Neural progenitor cell (in vitro differentiated cells): ENCODE measurements around the gene DOHH.

Experiments
- EZH2 ChIP-seq: fragments of 200-600 bp; sonication (generic); IDR thresholded peaks from 2 replicates; pipeline ENCODE4 v1.6.1; 2017; ENCODE audit warnings: antibody characterized with exemption, mild to moderate bottlenecking, moderate library complexity
- EZH2phosphoT487 ChIP-seq: fragments of 200-600 bp; sonication (generic); IDR thresholded peaks from 2 replicates; pipeline ENCODE4 v1.6.1; 2017; ENCODE audit warnings: antibody characterized with exemption
- TF ChIP-seq, protein P1 (sequence below): fragments of 200-600 bp; sonication (generic); IDR thresholded peaks from 2 replicates; pipeline ENCODE4 v1.5.1; 2017; ENCODE audit warnings: antibody characterized with exemption, mild to moderate bottlenecking

DNA sequence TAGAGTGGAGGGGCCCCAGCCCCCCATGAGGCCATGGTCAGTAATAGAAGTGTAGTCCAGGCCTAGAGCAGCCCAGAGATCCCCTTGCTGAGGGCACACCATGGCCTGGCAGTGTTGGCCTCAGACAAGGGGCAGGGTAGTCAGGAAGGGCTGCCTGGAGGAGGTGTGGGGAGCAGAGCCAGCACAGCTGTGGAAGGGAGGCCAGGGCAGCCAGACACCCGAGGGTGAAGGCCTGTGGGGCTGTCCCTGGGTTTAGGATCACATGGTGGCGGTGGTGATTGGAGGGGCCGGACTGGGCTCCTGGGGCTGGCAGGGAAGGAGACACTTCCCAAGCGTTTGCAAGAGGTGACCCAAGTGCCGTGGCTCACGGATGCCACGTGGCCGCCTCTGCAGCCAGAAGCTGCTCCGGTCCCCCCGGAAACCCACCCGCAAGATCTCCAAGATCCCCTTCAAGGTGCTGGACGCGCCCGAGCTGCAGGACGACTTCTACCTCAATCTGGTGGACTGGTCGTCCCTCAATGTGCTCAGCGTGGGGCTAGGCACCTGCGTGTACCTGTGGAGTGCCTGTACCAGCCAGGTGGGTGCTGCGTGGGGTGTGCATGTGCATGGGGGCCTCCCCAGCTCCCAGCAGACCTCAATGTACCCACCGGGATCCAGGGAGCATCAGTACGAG, 26.9 kb upstream of the DOHH start:
- TF ChIP-seq, protein P1, sequence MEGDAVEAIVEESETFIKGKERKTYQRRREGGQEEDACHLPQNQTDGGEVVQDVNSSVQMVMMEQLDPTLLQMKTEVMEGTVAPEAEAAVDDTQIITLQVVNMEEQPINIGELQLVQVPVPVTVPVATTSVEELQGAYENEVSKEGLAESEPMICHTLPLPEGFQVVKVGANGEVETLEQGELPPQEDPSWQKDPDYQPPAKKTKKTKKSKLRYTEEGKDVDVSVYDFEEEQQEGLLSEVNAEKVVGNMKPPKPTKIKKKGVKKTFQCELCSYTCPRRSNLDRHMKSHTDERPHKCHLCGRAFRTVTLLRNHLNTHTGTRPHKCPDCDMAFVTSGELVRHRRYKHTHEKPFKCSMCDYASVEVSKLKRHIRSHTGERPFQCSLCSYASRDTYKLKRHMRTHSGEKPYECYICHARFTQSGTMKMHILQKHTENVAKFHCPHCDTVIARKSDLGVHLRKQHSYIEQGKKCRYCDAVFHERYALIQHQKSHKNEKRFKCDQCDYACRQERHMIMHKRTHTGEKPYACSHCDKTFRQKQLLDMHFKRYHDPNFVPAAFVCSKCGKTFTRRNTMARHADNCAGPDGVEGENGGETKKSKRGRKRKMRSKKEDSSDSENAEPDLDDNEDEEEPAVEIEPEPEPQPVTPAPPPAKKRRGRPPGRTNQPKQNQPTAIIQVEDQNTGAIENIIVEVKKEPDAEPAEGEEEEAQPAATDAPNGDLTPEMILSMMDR, result no peak
- TF ChIP-seq EZH2 (no peak), EZH2phosphoT487 (no peak)
